ENCODE results near the gene MYH1. TPM values are rescaled to one million over a fixed set of nuclear protein-coding genes. Genes with fewer than 3 reads are reported as not detected.

MYH1 gene
- under 1 TPM in 1 of 2 donors, not detected in 1; 0.14 TPM for total RNA-seq
- polyA plus RNA-seq: not detected

DNA sequence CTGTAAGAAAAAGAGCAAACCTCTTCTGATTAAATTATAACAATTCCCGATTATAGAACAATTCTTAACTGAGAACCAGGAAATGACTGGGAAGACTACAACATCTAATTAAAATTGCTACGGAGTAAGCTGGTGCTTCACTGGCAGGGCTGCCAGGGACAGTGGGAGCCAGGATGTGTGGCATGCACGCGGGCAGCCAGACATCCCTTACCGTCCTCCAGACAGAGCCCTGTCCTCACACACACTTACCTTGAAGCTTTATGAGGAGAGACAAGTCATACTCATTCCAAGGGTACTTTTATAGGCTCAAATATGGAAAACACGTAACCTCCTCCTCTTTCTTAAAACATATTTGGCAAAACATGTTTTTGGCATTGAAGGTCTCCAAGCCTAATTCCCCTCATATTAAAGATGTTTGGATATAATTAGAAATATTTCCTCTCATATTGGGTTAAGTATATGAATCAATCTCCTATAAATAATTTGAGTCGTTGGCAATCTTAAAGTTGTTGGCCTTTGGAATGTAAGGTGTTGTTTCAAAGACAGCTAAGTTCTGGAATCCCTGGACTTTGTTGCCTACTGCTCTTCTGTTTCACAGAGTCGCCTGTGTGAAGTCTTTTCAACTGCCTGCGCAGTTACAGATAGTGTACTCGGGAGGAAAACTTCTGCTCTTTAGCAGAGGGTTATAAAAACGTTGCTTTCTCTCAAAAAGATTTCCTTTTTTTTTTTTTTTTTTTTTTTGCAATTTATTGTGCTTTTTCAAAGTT is at the start of gene MYH1:
Gene MYH1 (minus strand): TSS at position 272 of the 767 bp plus-strand sequence. CDS start 1,900 bp downstream, outside the sequence.
- DNase-seq (ENCODE audit: low spot score): no peak
- WGBS: 68% methylated on average over 11 of the region's 11 CpGs
- Histone ChIP-seq H3K27ac (ENCODE audit: low read depth in 1 of 2, low read length in 2 of 2) (no peak within 1 kb of the TSS), H3K4me1 (ENCODE audit: control insufficient read depth in 4 of 4, insufficient read depth in 4 of 4, low read length in 3 of 4) (peaks cover 0 to 2% (median 0%) of the 10 kb centered on the region in 4 donors), H3K27me3 (ENCODE audit: control insufficient read depth in 4 of 4, insufficient read depth in 4 of 4, low read length in 3 of 4) (no peaks in the 10 kb centered on the region), H3K36me3 (ENCODE audit: control insufficient read depth in 4 of 4, insufficient read depth in 3 of 4, low read depth in 1 of 4, low read length in 3 of 4) (no peaks in the 10 kb centered on the region), H3K9me3 (ENCODE audit: control insufficient read depth in 4 of 4, low read length in 3 of 4) (no peaks in the 10 kb centered on the region), H3K9ac (ENCODE audit: low read depth in 1 of 2, low read length in 2 of 2) (no peak within 1 kb of the TSS), H3K4me3 (ENCODE audit: low read depth in 1 of 3, low read length in 3 of 3) (no peak within 1 kb of the TSS)
- TF ChIP-seq YY1 (IDR thresholded peaks at IDR 0.05) (no peak), JUND (IDR thresholded peaks at IDR 0.05) (no peak), GABPA (IDR thresholded peaks at IDR 0.05 in 1 of 2, conservative IDR thresholded peaks at IDR 0.05 in 1 of 2) (no peak), RXRA (IDR thresholded peaks at IDR 0.05) (no peak), FOXA1 (IDR thresholded peaks at IDR 0.05) (no peak), RAD21 (IDR thresholded peaks at IDR 0.05) (no peak), SP1 (IDR thresholded peaks at IDR 0.05) (no peak), FOXA2 (IDR thresholded peaks at IDR 0.05) (no peak), TAF1 (conservative IDR thresholded peaks at IDR 0.05) (no peak)
- TF ChIP-seq, protein P1, sequence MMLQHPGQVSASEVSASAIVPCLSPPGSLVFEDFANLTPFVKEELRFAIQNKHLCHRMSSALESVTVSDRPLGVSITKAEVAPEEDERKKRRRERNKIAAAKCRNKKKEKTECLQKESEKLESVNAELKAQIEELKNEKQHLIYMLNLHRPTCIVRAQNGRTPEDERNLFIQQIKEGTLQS (IDR thresholded peaks at IDR 0.05): no peak

DNA sequence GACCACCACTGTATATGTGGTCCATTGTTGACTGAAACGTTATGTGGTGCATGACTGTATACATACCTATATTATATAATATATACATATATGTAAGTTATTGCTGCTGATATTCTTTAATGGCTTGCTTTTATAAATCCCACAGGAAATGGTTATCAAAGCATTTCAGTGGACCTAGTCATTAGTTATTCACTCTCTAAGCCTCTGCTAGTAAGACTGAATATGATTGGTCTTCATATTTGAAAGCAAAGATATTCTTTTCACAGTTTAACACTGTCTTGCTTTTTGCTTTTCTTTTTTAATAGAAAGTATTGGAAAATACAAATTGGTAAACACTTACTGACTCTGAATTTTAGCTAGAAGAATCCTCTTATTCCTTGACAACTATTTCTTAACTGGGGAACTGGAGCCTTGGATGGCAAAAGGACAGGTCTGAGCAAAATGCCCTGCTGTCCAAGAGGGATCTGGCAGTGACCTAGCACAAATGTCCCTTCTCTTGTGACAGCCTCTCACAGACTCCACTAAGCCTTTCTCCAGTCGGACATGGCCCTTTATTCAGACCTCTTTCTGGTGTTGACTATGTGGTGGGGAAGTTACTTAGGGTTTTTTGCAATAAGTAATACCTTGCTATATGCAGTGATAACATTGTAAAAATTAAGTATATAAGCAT is 45.8 kb upstream of the MYH1 start:
- 70% methylated on average over 2 of the region's 2 CpGs for WGBS
- Histone ChIP-seq H3K9me3 (ENCODE audit: control insufficient read depth in 4 of 4, low read length in 3 of 4) (no peaks in the 10 kb centered on the region), H3K9ac (ENCODE audit: low read depth in 1 of 2, low read length in 2 of 2) (no peak overlapping the region), H3K4me1 (ENCODE audit: control insufficient read depth in 4 of 4, insufficient read depth in 4 of 4, low read length in 3 of 4) (no peaks in the 10 kb centered on the region), H3K27ac (ENCODE audit: low read depth in 1 of 2, low read length in 2 of 2) (no peak overlapping the region), H3K36me3 (ENCODE audit: control insufficient read depth in 4 of 4, insufficient read depth in 3 of 4, low read depth in 1 of 4, low read length in 3 of 4) (no peaks in the 10 kb centered on the region), H3K27me3 (ENCODE audit: control insufficient read depth in 4 of 4, insufficient read depth in 4 of 4, low read length in 3 of 4) (peaks cover 0 to 4% (median 2%) of the 10 kb centered on the region in 4 donors), H3K4me3 (ENCODE audit: low read depth in 1 of 3, low read length in 3 of 3) (no peak overlapping the region)
- TF ChIP-seq JUND (IDR thresholded peaks at IDR 0.05): no peak
- no peak for TF ChIP-seq GABPA (IDR thresholded peaks at IDR 0.05 in 1 of 2, conservative IDR thresholded peaks at IDR 0.05 in 1 of 2)
- no peak for TF ChIP-seq TAF1 (conservative IDR thresholded peaks at IDR 0.05)
- TF ChIP-seq FOXA2 (IDR thresholded peaks at IDR 0.05): no peak
- no peak for TF ChIP-seq NR2F2 (IDR thresholded peaks at IDR 0.05)
- no peak for TF ChIP-seq RAD21 (IDR thresholded peaks at IDR 0.05)
- no peak for TF ChIP-seq YY1 (IDR thresholded peaks at IDR 0.05)
- TF ChIP-seq, protein P2, sequence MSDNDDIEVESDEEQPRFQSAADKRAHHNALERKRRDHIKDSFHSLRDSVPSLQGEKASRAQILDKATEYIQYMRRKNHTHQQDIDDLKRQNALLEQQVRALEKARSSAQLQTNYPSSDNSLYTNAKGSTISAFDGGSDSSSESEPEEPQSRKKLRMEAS (IDR thresholded peaks at IDR 0.05): no peak
- no peak for TF ChIP-seq RXRA (IDR thresholded peaks at IDR 0.05)
- TF ChIP-seq SP1 (IDR thresholded peaks at IDR 0.05): no peak
- TF ChIP-seq HNF4G (IDR thresholded peaks at IDR 0.05): no peak
- TF ChIP-seq, protein P1 (IDR thresholded peaks at IDR 0.05): no peak
- no peak for TF ChIP-seq FOXA1 (IDR thresholded peaks at IDR 0.05)
- TF ChIP-seq, protein P3, sequence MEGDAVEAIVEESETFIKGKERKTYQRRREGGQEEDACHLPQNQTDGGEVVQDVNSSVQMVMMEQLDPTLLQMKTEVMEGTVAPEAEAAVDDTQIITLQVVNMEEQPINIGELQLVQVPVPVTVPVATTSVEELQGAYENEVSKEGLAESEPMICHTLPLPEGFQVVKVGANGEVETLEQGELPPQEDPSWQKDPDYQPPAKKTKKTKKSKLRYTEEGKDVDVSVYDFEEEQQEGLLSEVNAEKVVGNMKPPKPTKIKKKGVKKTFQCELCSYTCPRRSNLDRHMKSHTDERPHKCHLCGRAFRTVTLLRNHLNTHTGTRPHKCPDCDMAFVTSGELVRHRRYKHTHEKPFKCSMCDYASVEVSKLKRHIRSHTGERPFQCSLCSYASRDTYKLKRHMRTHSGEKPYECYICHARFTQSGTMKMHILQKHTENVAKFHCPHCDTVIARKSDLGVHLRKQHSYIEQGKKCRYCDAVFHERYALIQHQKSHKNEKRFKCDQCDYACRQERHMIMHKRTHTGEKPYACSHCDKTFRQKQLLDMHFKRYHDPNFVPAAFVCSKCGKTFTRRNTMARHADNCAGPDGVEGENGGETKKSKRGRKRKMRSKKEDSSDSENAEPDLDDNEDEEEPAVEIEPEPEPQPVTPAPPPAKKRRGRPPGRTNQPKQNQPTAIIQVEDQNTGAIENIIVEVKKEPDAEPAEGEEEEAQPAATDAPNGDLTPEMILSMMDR (IDR thresholded peaks at IDR 0.05; ENCODE audit: low read depth, low read length, missing input control): no peak
- TF ChIP-seq, protein P4, sequence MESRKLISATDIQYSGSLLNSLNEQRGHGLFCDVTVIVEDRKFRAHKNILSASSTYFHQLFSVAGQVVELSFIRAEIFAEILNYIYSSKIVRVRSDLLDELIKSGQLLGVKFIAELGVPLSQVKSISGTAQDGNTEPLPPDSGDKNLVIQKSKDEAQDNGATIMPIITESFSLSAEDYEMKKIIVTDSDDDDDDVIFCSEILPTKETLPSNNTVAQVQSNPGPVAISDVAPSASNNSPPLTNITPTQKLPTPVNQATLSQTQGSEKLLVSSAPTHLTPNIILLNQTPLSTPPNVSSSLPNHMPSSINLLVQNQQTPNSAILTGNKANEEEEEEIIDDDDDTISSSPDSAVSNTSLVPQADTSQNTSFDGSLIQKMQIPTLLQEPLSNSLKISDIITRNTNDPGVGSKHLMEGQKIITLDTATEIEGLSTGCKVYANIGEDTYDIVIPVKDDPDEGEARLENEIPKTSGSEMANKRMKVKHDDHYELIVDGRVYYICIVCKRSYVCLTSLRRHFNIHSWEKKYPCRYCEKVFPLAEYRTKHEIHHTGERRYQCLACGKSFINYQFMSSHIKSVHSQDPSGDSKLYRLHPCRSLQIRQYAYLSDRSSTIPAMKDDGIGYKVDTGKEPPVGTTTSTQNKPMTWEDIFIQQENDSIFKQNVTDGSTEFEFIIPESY (IDR thresholded peaks at IDR 0.05): no peak
- no peak for TF ChIP-seq EGR1 (IDR thresholded peaks at IDR 0.05; ENCODE audit: low read depth in 2 of 2)
- no peak for TF ChIP-seq HNF4A (conservative IDR thresholded peaks at IDR 0.05)
- TF ChIP-seq REST (IDR thresholded peaks at IDR 0.05): no peak
- DNase-seq (ENCODE audit: low spot score): no peak

Measured in liver (tissue), 9 donors.